Mesenteric fat pad (tissue), 1 donor: Measurements from ENCODE around the gene TRIP10. TPM values are rescaled to one million over a fixed set of nuclear protein-coding genes. Genes with fewer than 3 reads are reported as not detected.

Source experiments
- DNase-seq: peaks from one replicate; pipeline ENCODE4 v3.0.0-alpha.2; 2020; ENCODE audit warnings: low spot score
- total RNA-seq: library from RNA; stranded (reverse); fragmentation: NEBNext Ultra II Directional; extraction: Animal tissue kit (Norgen Biotek cat#: 25700); gene quantifications from one replicate; pipeline ENCODE4 v1.2.1, GENCODE V29; 2021
- donor health status: DM: yes; HTN: yes; CAD: no.

Gene TRIP10
- total RNA-seq, 1 donor from 2014 or later = 88.3 TPM

GRCh38 chr19:6725513-6726231 is 13.8 kb upstream of the TRIP10 start:
- no peak for DNase-seq

GRCh38 chr19:6728346-6728745 is 11.1 kb upstream of the TRIP10 start:
- no peak for DNase-seq

GRCh38 chr19:6729573-6730152 is 9.8 kb upstream of the TRIP10 start:
- no peak for DNase-seq

GRCh38 chr19:6730153-6730804 is 9.2 kb upstream of the TRIP10 start:
- DNase-seq = no peak

- no peak for DNase-seq
Observed at GRCh38 chr19:6730941-6731670, 8.4 kb upstream of the TRIP10 start.

GRCh38 chr19:6731822-6732221 is 7.7 kb upstream of the TRIP10 start:
- no peak for DNase-seq

GRCh38 chr19:6732803-6733337 is 6.6 kb upstream of the TRIP10 start:
- no peak for DNase-seq

- no peak for DNase-seq
Observed at GRCh38 chr19:6733338-6734095, 6.0 kb upstream of the TRIP10 start.

GRCh38 chr19:6734096-6734696 is 5.3 kb upstream of the TRIP10 start:
- DNase-seq = no peak

- DNase-seq = no peak
Observed at GRCh38 chr19:6735181-6735911, 4.1 kb upstream of the TRIP10 start.

- no peak for DNase-seq
Observed at GRCh38 chr19:6736169-6736916, 3.1 kb upstream of the TRIP10 start.

- no peak for DNase-seq
Observed at GRCh38 chr19:6736917-6737283, 2.6 kb upstream of the TRIP10 start.

GRCh38 chr19:6737284-6737872 is 2.1 kb upstream of the TRIP10 start, which contains the start of gene GPR108:
GPR108 (minus strand) TSS chr19:6737580; CDS start chr19:6737576, 4 bp downstream.
- DNase-seq = peak; percentile 100

- DNase-seq = no peak
Observed at GRCh38 chr19:6737873-6738786, 1.4 kb upstream of the TRIP10 start.

- DNase-seq = no peak
Observed at GRCh38 chr19:6738787-6739389, 592 bp upstream of the TRIP10 start.

GRCh38 chr19:6739883-6740588 is 556 bp downstream of the TRIP10 start:
- DNase-seq = no peak
